ENCODE measurements around the gene RNF113A. TPM values are rescaled to one million over a fixed set of nuclear protein-coding genes. Genes with fewer than 3 reads are reported as not detected.

The RNF113A gene
- total RNA-seq, 2 donors from 2014 or later = 13.4 to 14.6 TPM

DNA sequence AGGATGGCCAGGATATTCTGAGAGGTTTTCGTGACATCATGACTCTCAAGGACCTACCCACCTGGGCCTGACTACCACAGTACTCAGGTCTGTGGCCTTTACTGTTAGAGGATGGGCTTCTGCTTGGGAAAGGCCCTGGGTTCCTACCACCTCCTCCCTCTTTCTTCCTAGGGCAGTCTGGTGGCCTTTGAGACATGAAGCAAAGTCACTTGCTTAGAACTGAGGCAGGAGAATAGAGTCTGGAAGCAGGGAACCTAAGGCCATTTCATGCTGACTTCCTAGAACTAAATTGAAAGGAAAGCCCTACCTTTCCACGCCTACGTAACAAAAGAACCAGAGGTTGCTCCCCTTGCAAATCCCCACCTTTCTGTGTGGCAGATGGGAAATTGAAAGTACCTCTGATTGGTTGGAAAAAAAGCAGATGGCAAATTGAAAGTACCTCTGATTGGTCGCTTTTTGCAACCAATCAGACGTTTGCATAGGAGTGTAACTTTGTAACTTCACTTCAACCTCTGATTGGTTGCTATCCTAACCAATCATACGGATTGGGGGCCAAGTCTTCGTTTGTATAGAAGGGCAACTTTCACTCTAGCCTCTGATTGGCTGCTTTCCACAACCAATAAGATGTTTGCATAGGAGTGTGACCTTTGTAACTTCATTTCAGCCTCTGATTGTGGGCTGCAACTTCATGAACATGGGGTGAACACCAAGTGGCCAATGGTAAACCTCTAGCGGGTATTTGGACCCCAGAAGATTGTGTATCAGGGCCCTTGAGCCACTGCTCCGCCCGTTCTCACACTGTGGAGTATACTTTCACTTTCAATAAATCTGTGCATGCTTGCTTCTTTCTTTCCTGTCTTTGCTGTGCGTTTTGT is 14.3 kb upstream of the RNF113A start:
- H3K9ac ChIP-seq (ENCODE audit: low read depth in 2 of 2, low read length in 2 of 2) = peak overlapping the region in 1 of 2 donors; percentile 0
- no peaks in the 10 kb centered on the region for H3K4me1 ChIP-seq
- TF ChIP-seq, protein P1, sequence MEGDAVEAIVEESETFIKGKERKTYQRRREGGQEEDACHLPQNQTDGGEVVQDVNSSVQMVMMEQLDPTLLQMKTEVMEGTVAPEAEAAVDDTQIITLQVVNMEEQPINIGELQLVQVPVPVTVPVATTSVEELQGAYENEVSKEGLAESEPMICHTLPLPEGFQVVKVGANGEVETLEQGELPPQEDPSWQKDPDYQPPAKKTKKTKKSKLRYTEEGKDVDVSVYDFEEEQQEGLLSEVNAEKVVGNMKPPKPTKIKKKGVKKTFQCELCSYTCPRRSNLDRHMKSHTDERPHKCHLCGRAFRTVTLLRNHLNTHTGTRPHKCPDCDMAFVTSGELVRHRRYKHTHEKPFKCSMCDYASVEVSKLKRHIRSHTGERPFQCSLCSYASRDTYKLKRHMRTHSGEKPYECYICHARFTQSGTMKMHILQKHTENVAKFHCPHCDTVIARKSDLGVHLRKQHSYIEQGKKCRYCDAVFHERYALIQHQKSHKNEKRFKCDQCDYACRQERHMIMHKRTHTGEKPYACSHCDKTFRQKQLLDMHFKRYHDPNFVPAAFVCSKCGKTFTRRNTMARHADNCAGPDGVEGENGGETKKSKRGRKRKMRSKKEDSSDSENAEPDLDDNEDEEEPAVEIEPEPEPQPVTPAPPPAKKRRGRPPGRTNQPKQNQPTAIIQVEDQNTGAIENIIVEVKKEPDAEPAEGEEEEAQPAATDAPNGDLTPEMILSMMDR (IDR thresholded peaks at IDR 0.05) = no peak
- peak; percentile 29 for DNase-seq
- H3K4me3 ChIP-seq = no peak overlapping the region
- H3K27me3 ChIP-seq = no peaks in the 10 kb centered on the region
- intact Hi-C loops (cut with DNase I) = loop anchor here (10.0 kb wide), 1 partner anchor 371 kb away; no protein-coding TSS in a partner anchor
- H3K36me3 ChIP-seq = no peaks in the 10 kb centered on the region
- H3K27ac ChIP-seq = no peak overlapping the region
- H3K9me3 ChIP-seq = no peaks in the 10 kb centered on the region

DNA sequence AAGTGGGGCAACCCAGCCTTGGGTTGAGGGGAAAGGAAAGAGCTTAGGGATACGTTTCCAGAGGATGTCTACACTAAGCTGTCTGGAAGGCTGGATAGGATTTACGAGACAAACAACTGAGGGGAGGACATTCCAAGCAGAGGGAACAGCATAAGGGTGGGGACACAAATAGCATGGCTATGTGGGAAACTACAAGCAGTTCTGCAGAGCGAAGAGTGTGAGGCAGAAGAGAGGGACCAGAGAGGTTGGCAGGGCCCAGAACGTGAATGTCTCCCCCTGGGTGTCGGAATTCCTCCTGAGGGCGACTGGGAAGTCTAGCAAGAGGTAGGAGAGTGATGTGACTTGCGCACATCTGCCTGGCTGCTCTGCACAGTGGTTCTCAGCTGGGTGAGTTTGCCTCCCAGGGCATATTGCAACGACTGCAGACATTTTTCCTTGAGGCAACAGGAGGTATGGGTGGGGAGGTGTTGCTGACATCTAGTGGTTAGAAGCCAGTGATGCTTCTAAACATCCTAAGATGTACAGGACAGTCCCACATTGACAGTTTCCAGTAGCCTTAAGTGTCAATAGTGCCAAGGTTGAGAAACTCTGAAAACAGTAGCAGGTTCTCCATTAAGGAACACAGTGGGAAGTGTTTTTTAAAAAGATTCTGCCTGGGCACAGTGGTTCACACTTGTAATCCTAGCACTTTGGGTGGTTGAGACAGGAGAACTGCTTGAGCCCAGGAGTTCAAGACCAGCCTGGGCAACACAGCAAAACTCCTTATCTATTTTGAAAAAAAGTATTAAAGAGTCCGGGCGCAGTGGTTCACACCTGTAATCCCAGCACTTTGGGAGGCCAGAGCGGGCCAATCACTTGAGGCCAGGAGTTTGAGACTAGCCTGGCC is 9.3 kb upstream of the RNF113A start:
- intact Hi-C loops (cut with DNase I) = loop anchor here (10.0 kb wide), 1 partner anchor 366 kb away; no protein-coding TSS in a partner anchor
- H3K4me1 ChIP-seq = no peaks in the 10 kb centered on the region
- H3K27me3 ChIP-seq = no peaks in the 10 kb centered on the region
- peak; percentile 24 for DNase-seq
- H3K4me3 ChIP-seq = no peak overlapping the region
- TF ChIP-seq, protein P1 (IDR thresholded peaks at IDR 0.05) = peak; percentile 24
- no peak overlapping the region for H3K27ac ChIP-seq
- H3K9ac ChIP-seq (ENCODE audit: low read depth in 2 of 2, low read length in 2 of 2) = no peak overlapping the region
- H3K36me3 ChIP-seq = no peaks in the 10 kb centered on the region
- no peaks in the 10 kb centered on the region for H3K9me3 ChIP-seq

DNA sequence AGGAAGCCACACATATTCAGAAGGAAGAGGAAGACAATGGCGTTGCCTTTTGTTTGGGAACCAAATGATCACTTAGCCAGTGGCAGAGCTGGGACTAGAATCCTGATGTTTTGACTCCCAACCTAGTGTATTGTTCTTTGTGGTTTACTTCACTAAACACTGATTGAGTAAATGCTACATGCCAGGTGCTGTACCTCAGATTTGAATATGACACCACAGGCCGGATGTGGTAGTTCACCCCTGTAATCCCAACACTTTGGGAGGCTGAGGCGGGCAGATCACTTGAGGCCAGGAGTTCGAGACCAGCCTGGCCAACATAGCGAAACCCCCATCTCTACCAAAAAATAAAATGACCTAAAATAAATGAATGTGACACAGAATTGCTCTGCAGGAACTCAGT is 8.5 kb upstream of the RNF113A start:
- no peaks in the 10 kb centered on the region for H3K36me3 ChIP-seq
- H3K9ac ChIP-seq (ENCODE audit: low read depth in 2 of 2, low read length in 2 of 2) = no peak overlapping the region
- intact Hi-C loops (cut with DNase I) = loop anchor here (10.0 kb wide), 1 partner anchor 365 kb away; no protein-coding TSS in a partner anchor
- H3K27me3 ChIP-seq = no peaks in the 10 kb centered on the region
- no peak overlapping the region for H3K27ac ChIP-seq
- no peaks in the 10 kb centered on the region for H3K9me3 ChIP-seq
- H3K4me1 ChIP-seq = no peaks in the 10 kb centered on the region
- DNase-seq = no peak
- no peak overlapping the region for H3K4me3 ChIP-seq
- TF ChIP-seq, protein P1 (IDR thresholded peaks at IDR 0.05) = no peak

DNA sequence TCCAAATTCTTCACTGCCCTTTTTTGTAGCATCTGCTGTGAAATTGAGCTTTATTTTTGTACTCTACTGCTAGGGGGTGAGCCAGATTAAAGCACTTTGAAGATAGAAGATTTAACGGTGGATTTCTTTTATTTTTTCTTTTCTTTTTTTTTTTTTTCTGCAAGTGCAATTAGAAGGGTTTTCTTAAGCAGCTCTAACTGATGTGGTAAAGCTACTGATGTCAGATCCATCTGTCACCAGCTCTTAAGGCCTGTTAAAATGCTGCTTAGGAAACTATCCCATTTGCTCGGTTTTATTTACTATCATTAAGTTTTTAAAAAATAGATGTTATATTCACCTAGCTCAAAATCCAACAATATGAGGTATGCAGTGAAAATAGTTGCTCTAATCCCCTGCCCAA is 7.2 kb upstream of the RNF113A start:
- no peak for DNase-seq
- Histone ChIP-seq H3K27me3 (no peaks in the 10 kb centered on the region), H3K4me3 (no peak overlapping the region), H3K9me3 (no peaks in the 10 kb centered on the region), H3K36me3 (no peaks in the 10 kb centered on the region), H3K4me1 (no peaks in the 10 kb centered on the region), H3K9ac (ENCODE audit: low read depth in 2 of 2, low read length in 2 of 2) (no peak overlapping the region), H3K27ac (no peak overlapping the region)
- intact Hi-C loops (cut with DNase I) = no loop called here
- TF ChIP-seq, protein P1 (IDR thresholded peaks at IDR 0.05) = no peak

DNA sequence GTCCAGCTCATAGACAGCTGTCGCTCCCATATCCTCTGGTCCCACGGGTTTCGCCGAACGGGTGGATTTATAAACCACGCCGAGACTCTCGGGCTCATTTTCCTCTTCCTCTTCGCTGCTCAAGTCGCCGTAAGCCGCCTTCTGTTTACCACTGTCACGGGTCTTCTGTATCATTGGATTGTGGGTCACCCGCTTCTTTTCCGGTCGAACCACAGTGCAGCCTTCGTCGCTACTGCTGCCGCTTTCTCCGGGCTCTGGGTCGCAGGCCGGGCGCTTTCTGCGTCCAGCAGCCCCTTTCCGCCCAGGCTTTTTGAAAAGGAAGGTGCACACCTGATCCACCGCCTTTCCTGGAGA is 311 bp downstream of the RNF113A start:
- Histone ChIP-seq H3K4me1 (no peaks in the 10 kb centered on the region), H3K27ac (peak overlapping the region; percentile 79), H3K27me3 (no peaks in the 10 kb centered on the region), H3K9me3 (no peaks in the 10 kb centered on the region), H3K9ac (ENCODE audit: low read depth in 2 of 2, low read length in 2 of 2) (peak overlapping the region; percentile 68 to 95), H3K36me3 (no peaks in the 10 kb centered on the region), H3K4me3 (peak overlapping the region; percentile 42)
- peak; percentile 38 for DNase-seq
- intact Hi-C loops (cut with DNase I) = no loop called here
- TF ChIP-seq, protein P1 (IDR thresholded peaks at IDR 0.05) = no peak

Measured in colonic mucosa (tissue), 4 donors.